Upper lobe of left lung (tissue), 4 donors: ENCODE results near the gene GYPC.

Experiments used
- EP300 ChIP-seq, 4 donors: sonication (generic); formaldehyde crosslinking; IDR thresholded peaks; one replicate each; pipeline ENCODE4 v1.5.1; 2017; ENCODE audit warnings: antibody characterized with exemption in 4 of 4, control low read depth in 2 of 4
- POLR2A ChIP-seq, 4 donors: fragments of 450-650 bp; IDR thresholded peaks; one replicate each; pipeline ENCODE4 v1.5.1; 2016 to 2017; ENCODE audit warnings: antibody characterized with exemption in 4 of 4, mild to moderate bottlenecking in 2 of 4
- TF ChIP-seq, protein P1 (sequence below), 6 experiments: fragments of 450-650 bp in 4 of 6; fragments of 200-600 bp in 2 of 6; sonication (generic) in 2 of 6; IDR thresholded peaks; one replicate each; pipeline ENCODE4 v1.5.1; 2016 to 2019; ENCODE audit warnings: antibody characterized with exemption in 6 of 6

DNA sequence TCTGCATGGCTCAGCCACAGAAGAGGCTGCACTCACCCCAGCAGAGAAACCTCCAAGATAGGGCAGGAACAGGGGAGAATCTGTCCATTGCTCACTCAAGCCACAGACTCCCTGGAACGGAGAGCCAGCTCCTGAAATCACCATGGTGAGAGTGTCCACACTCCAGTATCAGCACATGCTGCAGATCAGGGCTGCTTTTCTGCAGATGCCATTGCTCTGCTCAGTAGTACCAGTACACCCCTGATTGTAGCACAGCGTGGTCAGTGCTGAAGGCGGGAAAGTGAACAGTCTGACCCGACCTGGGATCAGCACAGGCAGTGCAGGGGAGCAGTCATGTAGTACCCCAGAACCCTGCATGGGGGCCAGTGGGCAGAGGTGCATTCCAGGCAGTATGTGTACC lies 73.9 kb downstream of the GYPC start:
- TF ChIP-seq, protein P1, sequence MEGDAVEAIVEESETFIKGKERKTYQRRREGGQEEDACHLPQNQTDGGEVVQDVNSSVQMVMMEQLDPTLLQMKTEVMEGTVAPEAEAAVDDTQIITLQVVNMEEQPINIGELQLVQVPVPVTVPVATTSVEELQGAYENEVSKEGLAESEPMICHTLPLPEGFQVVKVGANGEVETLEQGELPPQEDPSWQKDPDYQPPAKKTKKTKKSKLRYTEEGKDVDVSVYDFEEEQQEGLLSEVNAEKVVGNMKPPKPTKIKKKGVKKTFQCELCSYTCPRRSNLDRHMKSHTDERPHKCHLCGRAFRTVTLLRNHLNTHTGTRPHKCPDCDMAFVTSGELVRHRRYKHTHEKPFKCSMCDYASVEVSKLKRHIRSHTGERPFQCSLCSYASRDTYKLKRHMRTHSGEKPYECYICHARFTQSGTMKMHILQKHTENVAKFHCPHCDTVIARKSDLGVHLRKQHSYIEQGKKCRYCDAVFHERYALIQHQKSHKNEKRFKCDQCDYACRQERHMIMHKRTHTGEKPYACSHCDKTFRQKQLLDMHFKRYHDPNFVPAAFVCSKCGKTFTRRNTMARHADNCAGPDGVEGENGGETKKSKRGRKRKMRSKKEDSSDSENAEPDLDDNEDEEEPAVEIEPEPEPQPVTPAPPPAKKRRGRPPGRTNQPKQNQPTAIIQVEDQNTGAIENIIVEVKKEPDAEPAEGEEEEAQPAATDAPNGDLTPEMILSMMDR (IDR thresholded peaks at IDR 0.05): no peak
- TF ChIP-seq POLR2A (IDR thresholded peaks at IDR 0.05) (no peak), EP300 (IDR thresholded peaks at IDR 0.05) (no peak)
